T-helper 1 cell treated with Interleukin-12 subunit alpha and Interleukin-12 subunit beta and Interleukin-4 antibody, amounts not matched to agents 30 ng/mL and 1 ng/mL, for 36 hours (primary cell): Measurements from ENCODE around the gene CORIN. TPM values are rescaled to one million over a fixed set of nuclear protein-coding genes. Genes with fewer than 3 reads are reported as not detected.
"Not testable (repeated sequence)": the region's sequence is repeated elsewhere in the genome, so short reads cannot be mapped to it uniquely, and the experiment has no call there.

Source experiments
- intact Hi-C: fragments of 100-400 bp; cut with micrococcal nuclease; formaldehyde crosslinking; loops from one replicate; pipeline ENCODE4 v1.15.1; 2024
- total RNA-seq: library from RNA; stranded (reverse); gene quantifications from 2 replicates; pipeline ENCODE4 v1.2.3, GENCODE V29; 2022

The CORIN gene
- total RNA-seq, 1 donor from 2014 or later = 0.34 TPM

DNA sequence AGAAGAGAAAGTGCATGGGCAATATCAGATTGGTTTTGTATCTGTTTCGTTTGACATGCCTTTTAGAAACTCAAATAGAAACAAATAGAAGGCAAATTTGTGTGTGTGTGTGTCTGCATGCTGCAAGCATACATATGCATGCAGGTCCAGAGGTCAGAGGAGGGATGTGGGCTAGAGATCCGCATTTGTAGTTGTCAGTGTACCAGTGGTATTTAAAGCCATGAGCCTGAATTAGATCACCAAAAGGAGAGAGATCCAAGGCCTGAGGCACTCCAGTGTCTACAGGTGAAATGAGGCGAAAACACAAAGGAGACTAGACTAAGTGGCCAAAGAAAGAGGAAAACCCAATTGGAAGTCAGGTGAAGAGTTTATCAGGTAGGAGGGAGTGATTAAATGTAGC, 106.7 kb downstream of the CORIN start:
- intact Hi-C loops = no loop called here

DNA sequence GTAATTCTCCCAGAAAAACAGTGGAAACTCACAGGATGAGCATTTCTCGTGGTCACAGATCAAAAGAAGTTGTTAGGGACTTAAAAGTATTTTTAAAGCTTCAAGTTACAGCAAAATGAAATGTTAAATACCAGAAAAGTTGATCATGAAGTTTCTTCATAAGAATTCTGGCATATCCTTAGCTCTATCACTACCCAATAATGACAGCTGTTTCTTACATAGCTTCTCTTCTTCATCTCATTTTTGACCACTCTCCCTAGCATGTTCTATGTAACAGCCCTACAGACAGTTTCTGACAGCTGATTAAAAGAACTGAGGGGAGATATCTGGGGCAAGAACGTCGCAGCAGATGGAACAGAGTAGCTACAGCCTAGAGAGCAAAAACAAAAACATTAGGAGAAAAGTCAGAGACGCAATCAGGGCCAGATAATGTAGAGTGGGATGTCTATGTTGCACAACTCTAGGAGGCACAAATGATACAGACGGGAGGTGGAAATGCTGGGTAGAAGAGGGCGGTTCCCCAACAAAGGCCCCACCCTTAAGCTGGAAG, 108.7 kb downstream of the CORIN start:
- intact Hi-C loops = no loop called here

DNA sequence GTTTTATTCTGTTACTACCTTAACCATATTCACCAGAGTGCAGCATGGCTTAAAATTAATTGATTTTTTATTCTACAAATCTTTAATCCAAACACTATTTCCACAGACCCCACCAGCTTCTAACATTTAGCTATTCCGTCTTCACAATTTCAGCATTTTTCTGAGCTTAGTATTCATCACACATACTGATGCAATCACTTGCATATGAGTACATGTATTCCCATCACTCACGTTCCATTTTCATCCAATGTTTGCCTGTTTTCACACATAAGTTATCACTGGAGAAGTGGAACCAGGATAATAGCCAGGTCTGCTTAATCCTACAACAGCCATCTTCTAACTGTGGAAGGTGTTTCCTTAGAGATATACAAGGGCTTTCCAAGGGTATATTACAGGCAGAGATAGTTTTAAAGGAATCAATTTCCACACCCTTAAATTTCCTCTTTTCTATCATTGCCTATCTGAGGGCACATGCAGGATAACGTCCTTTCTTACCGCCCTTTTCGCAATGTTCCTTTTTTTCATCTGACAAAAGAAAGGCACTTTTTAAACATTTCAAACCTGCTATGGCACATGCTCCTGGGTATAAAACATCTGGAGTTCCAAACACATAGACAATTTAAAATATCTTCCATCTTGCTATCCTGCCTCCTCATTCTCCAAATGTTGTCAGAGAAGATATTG, 115.8 kb downstream of the CORIN start:
- intact Hi-C loops = no loop called here

DNA sequence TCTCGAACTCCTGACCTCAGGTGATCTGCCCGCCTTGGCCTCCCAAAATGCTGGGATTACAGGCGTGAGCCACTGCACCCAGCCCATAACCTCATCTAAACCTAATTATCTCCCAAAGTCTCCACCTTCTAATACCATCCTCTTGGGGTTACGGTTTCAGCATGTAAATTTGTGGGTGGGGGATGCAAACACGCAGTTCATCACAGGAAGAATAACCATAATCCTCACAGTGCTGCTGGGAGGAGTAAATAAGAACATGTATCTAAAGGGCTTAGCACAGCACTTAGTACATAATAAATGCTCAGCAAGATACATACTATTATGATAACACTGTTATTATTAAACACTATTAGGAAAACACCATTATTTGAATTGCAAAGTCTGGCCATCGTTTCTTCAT, 116.4 kb downstream of the CORIN start:
- intact Hi-C loops = no loop called here

DNA sequence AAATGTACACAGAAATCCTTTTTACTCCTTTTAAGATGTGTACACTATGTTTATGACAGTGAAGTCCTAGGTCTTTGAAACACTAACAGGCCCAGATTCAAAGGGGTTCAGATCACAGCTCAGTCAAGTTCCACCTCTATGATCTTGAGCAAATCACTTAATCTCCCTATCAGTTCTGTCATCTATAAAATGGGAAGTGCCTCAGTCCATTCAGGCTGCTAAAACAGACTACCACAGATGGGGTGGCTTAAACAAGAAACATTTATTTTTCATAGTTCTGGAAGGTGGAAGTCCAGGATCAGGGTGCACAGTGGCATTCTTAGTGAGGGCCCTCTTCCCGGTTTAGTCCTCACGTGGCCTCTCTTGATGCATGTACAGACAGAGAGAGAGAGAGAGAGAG, 117.1 kb downstream of the CORIN start:
- intact Hi-C loops = no loop called here

DNA sequence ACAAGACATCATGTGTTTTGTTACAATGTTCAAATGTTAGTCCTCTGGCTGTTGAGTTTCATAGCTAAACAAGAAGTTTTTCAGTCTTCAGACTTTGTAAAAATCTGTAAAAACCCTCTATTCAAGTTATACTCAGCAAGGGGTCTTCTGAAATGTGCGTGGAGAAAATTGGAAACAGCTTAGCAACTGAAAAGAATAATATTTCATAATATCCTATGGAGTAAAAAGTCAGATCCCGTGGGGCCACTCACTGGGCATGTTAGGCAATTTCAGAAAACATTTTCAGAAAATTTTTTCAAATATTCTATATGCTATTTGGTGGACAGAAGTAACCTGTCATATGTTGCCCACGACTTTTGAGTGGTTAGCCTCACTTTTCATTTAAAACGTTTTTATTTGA, 118.3 kb downstream of the CORIN start:
- intact Hi-C loops = no loop called here

DNA sequence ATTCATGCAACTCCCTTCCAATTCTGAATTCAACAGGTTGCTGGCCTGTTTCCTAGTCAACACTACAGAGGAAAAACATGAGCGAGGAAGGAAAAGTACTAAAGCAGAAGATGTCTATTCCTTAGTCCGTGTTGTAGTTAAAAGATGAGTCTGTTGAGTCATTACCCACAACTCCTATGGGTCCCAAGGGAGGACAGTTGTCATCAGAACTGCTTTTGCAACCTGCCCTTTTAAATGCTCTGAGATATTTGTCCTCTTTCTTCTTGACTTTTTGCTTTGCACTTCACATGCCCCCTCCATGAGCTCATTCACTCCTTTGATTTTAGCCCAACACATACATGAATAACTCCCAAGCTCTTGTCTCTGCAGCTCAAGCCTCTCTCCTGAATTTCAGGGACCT, 119.2 kb downstream of the CORIN start:
- intact Hi-C loops = no loop called here

DNA sequence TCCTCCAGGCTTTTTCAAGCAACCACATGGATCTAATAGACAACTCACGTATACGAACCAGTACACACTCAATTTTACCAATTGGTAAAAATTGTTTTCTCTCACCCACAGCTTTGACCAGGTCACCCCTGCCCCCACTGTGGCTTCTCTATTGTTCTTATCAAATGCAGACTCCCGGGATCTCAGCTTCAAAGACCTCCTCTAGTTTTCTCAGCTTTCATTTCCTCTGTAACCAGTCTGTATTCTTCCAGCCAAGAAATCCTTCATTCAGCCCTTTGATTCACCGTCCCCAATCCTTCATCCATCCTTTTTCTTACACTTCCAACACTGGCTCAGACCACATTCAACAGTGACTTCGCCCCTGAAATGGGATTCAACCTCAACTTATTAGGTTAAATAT, 120.7 kb downstream of the CORIN start:
- intact Hi-C loops = no loop called here

DNA sequence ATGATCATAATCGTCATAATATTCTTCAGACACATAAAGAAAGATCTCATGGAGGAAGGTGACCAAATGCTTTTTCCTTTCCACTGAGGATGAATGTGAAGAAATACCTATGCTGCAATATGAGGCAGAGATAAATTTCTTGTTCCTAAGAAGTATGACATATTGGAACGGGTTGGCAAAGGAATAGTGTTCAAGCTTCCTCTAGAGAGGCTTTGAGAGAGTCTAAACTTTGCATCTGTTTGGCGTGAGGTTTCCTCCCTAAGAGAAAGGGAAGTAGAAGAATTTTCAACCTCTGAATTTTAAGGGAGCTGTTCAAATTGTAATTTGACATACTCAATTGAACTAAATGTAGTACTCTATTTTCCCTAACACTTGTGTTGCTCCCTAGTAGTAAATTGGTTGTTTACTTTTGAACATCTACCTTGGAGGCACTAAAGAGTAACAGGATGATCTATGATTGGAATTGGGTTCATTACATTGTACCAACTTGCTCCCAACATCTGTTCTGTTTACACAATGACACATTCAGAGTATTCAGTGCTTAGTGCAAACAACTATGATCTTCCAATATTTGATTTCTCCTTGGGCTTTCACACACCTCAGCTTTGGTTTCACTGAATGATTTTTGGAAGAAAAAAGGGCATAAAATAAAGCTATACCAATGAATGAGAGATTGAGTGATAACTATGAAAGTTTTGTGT, 122.0 kb downstream of the CORIN start:
- intact Hi-C loops = no loop called here

DNA sequence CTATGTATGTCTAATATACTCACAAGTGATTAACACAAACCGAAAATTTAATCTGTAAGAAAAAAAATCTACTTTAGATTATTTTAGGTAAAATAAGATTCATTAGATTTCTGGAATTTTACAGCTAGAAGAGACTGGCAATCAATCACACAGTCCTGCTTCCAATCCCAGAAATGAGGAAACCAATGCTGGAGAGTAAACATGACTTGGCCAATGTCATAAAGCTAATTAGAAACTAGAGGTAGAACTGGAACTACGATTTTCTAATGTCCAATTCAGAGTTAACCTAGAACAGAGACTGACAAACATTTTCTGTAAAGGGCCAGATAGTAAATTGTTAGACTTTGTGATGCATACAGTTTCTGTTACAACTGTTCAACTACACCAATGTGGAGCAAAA, 123.6 kb downstream of the CORIN start:
- intact Hi-C loops = no loop called here

DNA sequence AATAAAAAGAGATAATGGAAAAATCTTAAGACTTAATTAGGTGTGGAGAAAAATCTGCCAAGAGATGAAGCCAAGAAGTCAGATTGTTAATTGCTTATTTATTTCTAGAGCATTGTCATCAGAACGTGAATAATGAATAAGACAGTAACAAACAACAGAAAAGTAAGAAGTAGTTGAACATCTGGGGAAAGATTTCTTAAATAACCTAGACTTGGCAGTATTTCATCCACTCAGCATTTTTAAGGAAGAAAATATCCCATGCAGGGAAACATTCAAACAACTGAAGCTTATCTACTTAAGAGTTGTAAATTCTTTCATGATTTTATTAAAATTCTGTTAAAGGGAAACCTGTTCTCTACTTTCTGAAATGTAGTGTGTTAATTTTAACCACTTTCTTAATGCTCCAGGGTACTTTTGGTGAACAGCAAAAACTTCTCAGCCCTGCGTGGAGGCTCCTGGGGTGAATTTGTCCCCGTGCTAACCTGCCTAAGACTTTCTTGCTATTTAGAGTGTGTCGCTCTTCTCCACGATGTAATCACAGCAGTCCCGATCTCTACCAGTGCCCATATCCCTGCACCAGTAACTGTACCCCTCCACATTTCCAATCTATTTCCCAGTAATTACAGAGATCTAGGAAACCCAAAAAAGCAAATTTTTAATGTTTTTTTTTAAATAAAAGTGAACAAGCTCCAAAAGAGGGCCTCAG, 124.6 kb downstream of the CORIN start:
- intact Hi-C loops = no loop called here

DNA sequence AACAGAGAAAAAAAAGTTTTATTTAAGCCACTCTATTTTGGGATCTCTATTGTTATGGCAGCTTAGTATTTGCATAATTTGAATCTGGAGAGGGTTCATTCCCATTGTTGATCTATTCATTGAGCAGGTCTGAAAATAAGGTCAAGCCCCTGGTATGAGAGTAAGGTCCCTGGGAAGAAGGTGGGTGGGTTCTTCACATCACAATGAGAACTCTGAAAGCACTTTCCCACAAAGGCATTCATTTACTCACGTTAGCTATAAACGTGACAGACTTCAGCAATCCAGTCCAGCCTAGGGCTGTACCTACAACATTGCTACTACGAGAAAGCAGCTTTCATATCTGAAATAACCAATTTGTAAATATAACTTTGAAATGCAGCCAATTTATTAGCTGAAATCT, 126.2 kb downstream of the CORIN start:
- intact Hi-C loops = no loop called here

DNA sequence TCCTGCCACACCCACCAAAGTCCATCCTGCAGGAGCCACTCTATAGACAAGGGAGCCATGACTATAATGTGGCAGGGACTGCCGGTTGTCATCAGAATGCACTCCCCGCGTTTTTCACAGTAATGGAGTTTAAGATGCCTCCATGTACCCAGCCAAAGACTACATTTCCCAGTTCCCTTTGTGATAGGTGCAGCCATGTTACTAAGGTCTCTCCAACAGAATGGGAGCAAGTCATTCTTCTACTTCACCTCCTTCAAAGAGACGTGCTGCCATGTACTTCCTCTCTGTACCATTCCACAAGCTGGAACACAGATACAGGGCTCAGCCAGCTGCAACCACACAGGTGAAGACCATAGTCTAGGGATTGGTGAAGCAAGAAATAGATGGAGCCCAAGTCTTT, 126.7 kb downstream of the CORIN start:
- intact Hi-C loops = no loop called here

DNA sequence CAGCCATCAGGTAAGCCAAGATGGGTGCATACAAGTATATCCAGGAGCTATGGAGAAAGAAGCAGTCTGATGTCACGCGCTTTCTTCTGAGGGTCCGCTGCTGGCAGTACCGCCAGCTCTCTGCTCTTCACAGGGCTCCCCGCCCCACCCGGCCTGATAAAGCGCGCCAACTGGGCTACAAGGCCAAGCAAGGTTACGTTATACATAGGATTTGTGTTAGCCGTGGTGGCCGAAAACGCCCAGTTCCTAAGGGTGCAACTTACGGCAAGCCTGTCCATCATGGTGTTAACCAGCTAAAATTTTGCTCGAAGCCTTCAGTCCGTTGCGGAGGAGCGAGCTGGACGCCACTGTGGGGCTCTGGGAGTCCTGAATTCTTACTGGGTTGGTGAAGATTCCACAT, 131.5 kb downstream of the CORIN start:
- intact Hi-C loops = not testable (repeated sequence)

DNA sequence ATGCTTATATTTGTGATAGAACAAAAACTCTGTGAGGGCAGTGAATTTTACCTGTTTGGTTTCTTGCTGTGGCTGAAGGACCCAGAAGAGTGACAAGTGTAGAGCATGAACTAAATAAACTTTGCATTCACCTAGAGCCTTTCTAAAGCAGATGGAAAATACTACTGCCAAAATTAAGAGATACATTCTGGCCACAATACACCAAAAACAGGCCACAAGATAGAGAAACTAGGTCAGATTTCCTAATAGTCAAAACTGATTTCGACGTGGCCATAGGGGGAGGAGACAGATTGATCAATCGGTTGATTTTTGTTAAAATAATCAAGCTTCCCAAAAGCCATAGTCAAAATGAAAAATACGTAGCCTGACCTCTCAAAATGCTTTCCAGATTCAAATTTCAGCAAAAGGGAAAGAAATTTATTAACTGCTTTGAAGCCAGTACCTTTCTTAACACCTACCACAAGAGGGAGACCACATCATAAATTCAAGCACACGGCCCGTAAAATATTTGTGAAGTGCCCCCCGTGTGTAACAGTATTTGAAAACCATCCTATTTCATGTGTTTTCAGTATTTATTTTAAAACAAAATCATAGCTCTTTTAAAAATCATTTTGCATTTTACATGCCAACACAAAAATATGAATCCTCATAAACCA, 132.4 kb downstream of the CORIN start:
- intact Hi-C loops = loop anchor here (1.0 kb wide), 2 partner anchors 134 to 228 kb away; no protein-coding TSS in a partner anchor

DNA sequence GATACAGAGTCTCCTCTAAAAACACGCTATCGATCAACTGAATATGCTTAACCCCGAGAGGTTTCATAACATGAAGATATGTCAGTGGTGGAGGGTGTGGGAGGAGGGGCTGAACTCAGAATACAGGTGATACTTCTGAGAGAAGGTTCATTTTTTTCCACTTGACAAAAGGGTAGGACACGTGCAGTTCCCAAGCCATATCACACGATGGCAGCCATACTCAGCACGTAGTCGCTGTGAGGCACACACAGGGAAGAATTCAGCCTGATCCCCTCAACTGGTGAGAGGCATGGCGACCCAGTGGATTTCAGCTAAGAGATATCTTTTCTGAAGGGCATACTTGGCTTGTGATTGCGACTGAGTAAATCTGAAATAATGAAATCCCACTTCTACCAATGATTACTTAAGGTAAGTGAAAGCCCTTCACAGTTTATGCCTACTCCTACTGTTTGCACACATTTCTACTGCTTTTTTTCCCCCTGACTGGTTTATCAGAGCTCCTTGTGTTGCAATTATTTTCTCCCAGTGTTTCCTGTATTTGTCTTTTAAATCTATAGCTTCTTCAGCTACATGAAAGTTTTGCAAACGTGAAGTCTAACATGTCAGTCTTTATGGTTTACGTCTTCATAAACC, 133.1 kb downstream of the CORIN start:
- intact Hi-C loops = loop anchor here (1.0 kb wide), 2 partner anchors 134 to 228 kb away; no protein-coding TSS in a partner anchor

DNA sequence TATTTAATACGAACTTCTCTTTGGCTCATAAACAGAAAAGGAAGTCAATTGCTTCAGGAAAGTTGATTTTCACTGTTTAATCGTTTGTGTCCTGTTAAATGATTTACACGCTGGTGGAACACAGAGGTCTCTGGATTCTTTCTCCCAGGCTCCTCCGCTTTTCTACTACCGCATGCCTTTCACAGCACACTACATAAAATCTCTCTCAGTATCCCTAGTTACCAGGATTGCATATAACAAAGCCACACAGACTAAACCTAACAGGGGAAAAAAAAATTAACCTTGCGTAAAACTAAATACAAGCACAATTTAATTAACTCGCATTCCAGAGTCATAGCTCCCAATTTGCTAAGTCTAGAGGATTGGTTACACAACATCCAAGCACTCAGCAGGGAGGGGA, 133.9 kb downstream of the CORIN start:
- intact Hi-C loops = no loop called here

DNA sequence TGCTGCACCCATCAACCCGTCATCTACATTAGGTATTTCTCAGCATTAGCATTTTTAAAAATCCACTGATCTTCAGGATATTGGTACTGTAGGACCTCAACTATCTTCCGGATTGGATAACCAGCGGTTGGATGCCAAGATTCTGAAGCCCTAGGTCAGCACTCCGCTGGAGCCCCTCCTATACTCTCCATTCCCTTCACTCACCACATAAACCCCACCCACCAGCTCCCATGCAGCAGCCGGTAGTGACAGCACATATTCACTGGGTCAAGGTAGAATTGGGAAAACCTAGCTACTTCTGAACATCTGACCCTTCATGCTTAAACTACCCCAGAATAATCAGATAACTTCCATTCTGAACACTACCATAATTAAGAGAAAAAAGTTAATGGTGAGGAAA, 134.9 kb downstream of the CORIN start:
- intact Hi-C loops = no loop called here

DNA sequence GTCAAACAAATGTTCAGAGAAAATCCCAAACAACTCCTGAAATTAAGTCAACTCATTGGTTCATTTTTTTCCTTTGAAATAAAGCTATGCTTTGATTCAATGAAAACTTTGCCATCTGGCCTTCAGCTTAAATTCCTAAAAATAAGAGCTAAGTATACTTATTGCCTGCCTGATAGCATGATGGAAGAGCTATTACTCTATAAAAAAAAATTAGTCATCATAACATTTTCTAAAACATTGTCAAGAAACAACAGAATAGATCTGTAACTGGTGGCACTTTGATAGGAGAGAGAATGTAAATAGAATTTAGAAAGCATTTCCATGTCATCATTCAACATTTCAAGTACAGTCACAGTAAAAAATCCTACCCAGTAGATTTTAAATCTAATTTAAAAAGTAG, 136.6 kb downstream of the CORIN start:
- intact Hi-C loops = no loop called here

DNA sequence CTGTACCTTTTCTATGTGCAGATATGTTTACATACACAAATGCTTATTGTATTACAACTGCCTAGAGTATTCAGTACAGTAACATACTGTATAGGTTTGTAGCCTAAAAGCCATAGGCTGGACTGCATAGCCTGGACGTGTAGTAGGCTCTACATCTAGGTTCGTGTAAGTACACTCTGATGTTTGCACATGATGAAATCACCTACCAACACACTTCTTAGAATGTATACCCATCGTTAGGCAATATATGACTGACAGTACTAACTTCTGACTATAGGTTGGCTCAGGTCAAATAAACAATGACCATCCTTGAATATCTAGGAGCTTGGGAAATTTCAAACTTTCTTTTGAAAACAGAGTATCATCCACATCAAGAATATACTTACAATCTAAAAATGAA, 139.0 kb downstream of the CORIN start:
- intact Hi-C loops = no loop called here

DNA sequence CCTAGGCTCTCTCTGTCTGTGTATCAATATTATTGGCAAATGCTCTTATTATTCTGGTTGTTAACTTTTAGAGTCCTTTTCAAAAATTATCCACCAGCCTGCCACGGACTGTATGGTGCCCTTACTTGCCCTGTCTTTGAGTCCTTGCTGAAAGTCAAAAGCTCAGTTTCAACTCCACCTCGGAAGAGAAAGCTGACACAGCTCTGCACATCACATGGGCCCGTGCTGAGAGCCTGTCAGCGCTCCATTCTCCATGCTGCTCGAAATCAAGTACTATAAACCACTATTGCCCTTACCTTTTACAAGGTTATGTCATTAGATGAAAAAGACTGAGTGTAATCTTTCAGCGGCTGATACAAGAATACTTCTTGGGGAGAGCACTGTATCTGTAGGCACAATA, 141.0 kb downstream of the CORIN start:
- intact Hi-C loops = no loop called here
